Amniotic epithelial cell (primary cell): ENCODE measurements around the gene LPCAT2.

ENCODE experiments used
- DNase-seq: peaks from one replicate; pipeline ENCODE4 v3.0.0-alpha.2; 2010; ENCODE audit warnings: low read depth

Gene LPCAT2, protein sequence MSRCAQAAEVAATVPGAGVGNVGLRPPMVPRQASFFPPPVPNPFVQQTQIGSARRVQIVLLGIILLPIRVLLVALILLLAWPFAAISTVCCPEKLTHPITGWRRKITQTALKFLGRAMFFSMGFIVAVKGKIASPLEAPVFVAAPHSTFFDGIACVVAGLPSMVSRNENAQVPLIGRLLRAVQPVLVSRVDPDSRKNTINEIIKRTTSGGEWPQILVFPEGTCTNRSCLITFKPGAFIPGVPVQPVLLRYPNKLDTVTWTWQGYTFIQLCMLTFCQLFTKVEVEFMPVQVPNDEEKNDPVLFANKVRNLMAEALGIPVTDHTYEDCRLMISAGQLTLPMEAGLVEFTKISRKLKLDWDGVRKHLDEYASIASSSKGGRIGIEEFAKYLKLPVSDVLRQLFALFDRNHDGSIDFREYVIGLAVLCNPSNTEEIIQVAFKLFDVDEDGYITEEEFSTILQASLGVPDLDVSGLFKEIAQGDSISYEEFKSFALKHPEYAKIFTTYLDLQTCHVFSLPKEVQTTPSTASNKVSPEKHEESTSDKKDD

DNA sequence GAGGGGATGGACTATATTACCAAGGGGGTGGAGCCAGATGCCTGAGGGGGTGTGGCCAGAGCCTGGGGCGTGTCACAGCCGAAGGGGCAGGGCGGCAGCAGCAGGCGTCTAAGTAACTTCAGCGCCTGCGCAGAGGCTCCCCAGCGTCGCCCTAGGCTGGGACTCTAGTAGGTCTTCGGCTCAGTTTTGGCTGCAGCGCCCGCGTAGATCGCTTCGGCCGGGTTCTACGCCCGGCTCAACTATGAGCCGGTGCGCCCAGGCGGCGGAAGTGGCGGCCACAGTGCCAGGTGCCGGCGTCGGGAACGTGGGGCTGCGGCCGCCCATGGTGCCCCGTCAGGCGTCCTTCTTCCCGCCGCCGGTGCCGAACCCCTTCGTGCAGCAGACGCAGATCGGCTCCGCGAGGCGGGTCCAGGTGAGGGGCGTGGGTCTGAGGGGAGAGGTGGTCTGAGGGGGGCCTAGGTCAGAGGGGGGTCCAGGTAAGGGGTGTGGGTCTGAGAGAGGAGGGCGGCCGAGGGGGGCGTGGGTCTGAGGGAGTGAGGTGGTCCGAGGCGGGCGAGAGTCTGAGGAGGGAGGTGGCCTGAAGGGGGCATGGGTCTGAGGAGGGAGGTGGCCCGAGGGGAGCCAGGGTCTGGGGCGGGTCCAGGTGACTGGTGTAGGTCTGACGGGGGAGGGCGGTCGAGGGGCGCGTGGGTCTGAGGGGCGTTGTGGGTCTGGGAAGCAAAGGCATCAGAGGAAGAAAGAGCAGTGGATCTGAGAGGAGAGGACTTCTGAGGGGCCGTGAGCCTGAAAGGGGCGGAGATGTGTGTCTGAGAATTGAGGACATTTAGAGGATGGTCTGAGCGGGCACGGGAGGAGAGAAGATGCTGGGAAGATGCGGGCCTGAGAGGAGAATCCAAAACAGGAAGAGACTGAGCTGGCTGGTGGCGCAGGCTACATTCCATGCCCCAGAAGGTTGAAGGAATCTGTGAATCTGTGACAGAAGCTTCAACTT lies at the start of gene LPCAT2:
LPCAT2 (plus strand) TSS at position 132 of the 991 bp plus-strand sequence; CDS start at position 242, 110 bp downstream.
- DNase-seq = peak; percentile 76

DNA sequence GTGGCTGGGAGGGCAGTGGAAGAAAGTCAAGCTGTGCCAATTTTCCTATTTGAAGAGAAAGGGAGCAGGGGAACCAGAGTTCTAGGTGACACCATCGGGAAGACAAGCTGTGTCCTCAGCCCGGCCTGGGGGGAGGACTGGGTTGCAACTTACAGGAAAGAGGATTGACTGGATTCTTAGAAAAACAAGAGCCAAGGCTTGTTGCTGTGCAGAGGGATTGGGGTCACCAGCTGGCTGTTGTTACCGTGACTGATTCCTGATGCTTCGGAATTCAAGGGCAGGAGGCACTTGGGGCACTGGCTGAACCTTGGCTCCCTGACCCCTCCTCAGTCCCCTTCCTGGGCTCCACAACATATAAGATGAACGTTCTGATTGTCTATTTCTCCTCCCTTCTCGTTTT lies 46.6 kb upstream of the LPCAT2 start:
- DNase-seq = no peak

DNA sequence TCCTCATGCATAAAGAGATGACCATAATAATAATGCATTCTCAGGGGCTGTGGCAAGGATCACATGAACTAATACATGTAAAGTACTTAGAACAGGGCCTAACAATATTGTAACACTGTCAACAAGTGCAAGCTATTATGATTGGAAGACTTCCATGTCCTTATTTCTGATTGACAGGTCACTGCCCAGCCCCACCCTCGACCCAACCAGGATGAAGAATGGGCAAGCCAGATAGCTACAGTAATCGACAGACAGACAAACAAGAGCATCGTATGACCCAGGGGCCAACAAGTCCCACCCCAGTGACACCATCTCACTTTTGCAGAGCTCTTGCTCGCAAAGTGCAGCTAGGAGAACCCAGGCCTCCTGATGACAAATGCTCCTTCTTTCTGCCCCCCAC lies 44.5 kb upstream of the LPCAT2 start:
- no peak for DNase-seq

DNA sequence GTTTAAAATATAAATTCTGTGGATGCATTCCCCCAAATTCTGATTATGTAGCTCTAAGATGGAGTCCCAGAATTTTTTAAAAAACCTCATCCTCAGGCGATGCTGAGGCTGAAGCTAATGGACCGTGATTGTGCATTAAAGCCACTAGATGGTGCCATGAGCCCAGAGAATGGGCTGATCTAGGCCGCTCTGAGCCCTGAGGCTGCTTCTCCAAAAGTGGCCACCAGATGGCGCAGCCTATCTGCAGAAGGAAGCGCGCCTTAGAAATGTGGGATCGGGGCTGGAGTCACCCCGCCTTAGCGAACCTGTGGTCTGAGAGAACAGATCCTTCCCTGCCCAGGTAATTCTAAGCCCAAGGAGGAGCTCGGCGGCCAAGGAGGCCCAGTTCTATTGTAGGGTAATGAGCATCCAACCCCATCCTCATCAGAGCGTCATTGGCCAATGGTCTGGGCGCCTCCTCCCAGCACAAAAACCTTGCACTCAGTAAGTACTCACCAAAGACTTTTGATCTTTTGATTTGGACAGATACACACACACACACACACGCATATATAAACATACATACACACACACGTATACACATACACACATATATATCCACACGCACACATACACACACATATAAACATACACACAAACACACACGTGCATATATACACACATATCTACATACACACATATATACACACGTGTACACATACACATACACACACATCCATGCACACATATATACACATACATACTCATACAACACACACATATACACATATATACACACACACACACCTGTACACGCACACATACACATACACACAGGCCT lies 43.6 kb upstream of the LPCAT2 start:
- DNase-seq = peak; percentile 67

DNA sequence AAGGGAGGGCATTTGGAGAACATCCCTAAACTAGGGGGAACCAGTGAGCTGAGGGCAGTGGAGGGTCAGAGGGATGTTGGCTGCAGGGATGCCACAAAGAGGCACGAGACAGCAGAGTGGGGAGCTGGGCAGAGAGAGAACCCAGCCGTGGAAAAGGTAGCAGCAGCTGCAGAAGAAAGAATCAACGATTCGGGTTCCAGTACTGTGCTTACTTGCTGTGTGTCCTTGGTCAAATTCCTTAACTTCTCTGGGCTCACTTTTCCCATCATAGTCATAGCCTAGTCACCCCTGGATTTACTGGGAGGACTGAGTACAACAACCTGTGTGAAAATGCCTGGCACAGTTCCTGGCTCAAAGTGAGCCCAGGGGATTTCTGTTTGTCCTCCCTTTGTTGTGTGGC lies 42.7 kb upstream of the LPCAT2 start:
- no peak for DNase-seq

DNA sequence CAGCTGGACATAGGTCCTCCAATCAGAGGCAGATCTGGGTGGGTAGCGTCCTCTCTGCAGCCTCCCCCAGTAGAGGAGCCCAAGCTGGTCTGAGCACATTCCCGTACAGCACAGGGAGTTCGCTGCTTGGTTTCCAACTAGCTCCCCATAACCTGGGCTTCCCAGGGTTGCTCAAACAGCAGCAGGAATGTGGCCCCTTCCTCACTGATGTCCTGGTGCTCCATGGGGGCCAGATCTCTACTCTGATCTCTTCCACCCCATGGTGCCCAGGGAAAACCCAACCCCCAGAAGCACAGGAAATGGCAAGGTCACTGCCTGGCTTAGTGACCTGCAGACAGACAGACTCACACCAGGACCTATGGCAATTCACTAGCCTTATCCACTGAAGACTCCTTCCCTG lies 41.0 kb upstream of the LPCAT2 start:
- no peak for DNase-seq

DNA sequence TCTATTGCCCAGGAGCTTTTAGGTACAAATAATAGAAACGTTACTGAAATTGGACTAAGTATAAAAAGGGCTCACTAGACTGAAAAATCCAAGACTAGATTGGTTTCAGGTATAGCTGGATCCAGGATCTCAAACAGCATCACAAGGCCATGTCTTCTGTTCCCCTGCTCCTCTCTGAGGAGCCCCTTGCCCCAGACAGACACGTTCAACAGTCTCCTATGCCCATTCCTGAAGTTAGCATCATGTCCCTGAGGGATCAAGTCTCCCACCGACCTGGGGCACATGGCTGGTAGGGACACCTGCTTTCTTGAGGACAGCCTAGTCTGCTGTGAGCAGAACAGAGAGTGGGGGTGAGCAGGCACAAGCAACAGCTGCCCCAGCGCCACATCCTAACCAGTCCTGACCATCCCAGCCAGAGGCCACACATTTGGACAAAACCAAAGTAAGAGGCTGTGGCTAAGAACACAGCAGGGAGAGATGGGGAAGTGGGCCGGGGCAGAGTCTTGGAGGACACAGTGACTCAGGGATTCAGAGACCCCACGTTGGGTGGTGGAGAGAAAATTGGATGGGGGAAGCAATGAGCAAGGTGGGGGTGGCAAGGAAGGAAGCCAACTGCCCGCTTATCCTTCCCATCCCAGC lies 40.4 kb upstream of the LPCAT2 start:
- no peak for DNase-seq

DNA sequence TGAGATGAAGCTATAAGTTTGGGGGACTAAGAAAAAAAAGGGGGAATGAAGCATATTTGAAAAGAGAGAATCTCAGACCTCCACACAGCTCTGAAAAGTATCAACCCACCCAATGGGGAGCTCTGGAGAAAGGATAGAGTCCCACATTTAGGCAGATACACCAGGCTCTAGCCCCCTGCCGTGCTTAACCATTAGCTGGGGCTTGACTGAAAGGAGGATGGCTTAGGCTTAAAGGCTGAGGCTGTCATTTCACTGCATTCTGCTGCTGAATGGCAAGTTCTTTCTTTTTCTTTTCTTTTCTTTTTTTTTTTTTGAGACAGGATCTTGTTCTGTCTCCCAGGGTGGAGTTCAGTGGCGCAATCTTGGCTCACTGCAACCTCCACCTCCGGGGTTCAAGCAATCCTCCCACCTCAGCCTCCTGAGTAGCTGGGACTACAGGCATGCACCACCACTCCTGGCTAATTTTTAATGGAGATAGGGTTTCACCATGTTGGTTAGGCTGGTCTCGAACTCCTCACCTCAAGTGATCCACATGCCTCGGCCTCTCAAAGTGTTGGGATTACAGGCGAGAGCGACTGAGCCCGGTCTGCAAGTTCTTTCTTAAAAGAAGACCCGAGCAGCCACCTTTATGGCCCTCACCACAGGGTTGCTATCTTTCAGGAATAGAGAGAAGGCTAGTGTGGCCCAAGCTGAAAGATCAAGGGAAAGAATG lies 38.9 kb upstream of the LPCAT2 start:
- no peak for DNase-seq

DNA sequence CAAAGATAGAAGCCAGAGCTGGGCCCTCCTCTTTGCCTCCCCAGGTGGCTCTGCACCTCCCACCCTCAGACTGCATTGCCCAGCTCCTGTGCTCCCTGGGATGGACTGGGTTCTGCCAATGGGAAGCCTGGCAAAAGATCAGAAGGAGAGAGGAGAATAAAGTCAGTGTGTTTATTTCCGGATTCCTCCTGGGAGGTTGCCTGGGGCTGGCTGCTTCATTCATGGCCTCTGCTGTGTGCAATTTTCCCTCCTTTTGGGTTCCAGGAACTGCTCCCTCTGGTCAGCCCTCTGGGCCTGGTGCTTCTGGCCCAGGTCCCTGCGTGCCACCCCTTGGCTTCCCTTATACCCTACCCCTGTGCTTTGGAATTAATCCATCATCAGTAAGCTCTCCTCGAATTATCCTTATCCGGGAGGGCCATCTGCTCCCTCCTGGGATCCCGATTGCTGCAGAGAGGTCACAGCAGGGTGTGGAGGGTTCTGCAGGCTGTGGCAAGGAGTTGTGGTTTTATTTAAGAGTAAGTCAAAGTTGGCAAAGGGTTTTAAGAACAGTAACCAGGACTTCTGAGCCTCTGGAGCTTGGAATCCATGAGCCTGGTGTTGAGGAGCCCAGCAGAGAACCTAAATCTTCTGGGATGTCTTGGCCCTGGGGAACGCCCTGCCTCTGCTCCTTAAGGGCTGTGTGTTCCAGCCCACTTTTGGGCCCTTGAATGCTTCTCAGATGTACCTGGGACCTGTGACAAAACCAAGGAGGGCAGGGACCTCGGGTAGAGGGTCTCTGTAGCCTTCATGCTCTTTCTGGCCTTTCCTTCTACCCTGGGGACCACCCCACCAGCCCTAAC lies 38.1 kb upstream of the LPCAT2 start:
- DNase-seq = peak; percentile 9

DNA sequence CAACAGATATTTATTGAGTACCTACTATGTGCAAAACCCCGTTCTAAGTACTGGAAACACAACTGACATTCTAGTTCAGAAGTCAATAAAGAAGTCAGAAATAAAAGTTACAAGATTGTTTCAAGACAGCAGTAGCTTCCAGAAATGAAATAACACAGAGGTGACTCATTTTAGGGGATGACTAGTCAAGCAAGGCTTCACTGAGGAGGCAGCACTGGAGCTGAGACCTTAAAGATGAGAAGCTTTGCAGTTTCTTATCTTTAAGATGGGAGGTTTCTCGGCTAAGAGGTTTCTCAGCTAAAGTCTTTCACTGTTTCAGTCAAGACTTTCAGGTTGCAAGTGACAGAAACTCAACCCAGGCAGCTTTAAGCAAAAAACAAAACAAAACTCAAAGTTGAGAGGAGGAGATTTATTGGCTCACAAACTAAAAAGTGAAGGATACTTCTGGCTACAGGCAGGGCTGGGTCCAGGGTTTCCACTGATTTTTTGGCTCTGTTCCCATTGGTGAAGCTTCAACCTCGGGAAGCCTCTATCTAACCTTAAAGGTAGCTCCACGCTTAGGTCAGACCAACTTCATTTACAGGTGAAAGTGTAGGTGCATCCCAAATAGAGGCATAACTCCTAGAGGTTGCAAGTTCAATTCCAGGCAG lies 37.3 kb upstream of the LPCAT2 start:
- peak; percentile 92 for DNase-seq

DNA sequence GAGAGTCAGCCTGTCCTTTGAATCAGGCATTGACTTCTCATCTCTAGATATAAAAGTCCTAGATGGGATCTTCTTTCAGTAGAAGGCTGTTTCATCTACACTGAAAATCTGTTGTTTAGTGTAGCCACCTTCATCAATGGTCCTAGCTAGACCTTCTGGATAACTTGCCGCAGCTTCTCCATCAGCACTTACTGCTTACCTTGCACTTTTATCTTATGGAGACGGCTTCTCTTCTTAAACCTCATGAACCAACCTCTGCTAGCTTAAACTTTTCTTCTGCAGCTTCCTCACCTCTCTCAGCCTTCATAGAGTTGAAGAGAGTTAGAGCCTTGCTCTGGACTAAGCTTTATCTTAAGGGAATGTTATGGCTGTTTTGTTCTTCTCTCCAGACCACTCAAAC lies 35.3 kb upstream of the LPCAT2 start:
- DNase-seq = no peak

DNA sequence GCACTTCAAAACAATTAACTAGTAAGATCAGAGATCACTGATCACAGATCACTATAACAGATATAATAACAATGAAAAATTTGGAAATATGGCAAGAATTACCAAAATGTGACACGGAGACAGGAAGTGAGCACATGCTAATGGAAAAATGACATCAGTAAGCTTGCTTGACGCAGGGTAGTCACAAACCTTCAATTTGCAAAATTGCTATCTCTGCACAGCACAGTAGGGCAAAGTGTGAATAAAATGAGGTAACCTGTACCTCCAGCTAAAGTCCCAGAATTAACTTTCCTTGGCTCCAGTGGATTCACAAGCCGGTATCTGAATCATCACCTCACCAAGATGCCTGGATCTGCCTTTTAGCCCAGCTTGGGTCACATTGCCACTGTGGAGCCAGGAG lies 34.1 kb upstream of the LPCAT2 start:
- no peak for DNase-seq

DNA sequence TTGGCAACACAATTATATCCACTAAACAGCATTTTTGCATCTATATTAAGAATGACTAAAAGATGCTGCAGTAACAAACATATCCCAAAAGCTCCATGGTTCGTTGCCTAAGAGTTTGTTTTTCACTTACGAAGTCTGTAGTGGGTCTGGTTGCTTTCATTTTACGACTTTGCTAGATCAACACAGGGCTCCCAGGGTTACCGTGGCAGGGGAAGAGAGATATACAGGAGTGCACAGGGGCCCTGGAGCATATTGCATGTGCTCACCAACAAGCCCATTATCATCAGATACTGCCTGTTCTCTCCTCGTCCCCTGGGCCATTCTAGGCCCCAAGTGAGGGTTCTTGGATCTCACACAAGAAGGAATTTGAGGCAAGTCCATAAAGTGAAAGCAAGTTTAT lies 33.0 kb upstream of the LPCAT2 start:
- peak; percentile 27 for DNase-seq

DNA sequence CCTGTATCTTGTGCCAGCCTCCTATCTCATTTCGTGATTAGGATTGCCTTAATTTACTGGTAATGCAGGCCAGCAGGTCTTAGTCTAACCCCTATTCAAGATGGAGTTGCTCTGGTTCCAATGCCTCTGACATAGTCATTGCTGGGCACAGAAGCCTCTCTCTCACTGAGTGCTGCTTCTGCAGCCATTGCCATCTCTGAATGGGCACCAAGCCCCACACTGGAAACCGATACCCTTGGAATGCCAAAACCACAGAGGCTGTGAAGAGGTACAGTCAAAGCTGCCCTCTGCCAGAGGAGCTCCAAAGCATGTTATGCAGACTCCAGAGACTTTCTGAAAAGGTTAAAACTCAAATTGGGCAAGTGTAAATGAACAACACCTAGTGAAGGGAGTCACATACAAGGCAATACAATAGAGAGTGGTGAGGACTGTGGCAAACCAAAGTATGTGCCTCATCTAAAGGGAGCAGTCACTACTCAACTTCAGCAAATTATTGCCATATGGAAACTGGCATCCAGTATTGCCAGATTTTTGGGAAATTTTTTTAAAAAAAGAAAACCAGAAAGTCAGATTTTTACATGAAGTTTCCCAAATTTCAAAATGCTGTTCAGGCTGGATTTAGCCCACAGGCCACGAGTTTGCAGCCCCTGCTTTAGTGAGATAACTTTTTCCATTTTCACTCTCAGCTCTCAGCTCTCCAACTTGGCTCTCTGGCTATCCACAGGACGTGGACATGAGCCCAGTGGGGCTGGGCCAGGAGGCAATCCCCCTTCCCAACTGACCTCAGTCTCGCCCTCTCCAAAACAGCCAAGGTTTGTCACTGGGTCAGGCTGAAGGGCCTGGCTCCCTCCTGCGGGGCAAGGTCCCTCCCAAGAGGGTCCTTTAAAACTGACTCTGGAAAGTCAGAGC lies 32.0 kb upstream of the LPCAT2 start:
- DNase-seq = no peak

DNA sequence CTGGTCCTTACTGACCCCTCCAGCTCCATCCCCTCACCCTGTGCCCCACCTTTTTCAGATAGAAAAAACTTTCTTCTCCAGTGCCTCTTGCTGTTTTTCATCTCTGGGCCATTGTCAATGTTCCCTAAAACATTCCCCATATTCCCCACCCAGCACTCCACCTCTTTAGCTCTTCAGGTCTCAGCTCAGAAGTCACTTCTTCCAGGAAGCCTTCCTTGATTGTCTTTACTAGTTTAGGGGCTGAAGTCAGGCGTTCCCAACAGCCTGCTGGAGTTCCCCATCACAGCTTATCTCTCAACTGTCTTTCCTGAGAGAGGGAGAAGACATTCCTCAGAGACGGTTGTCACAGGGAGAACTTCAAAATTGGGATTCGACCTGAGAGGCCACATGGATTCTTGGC lies 31.1 kb upstream of the LPCAT2 start:
- no peak for DNase-seq

DNA sequence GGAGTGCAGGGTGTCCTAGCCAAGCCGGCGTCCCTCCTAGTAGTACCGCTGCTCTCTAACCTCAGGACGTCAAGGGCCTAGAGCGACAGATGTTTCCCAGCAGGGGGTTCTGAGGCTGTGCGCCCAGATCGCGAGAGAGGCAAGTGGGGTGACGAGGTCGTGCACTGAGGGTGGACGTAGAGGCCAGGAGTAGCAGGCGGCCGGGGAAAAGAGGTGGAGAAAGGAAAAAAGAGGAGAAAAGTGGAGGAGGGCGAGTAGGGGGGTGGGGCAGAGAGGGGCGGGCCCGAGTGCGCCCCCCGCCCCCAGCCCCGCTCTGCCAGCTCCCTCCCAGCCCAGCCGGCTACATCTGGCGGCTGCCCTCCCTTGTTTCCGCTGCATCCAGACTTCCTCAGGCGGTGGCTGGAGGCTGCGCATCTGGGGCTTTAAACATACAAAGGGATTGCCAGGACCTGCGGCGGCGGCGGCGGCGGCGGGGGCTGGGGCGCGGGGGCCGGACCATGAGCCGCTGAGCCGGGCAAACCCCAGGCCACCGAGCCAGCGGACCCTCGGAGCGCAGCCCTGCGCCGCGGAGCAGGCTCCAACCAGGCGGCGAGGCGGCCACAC lies 29.9 kb upstream of the LPCAT2 start, which contains the start of gene MMP2:
MMP2 (plus strand) TSS at position 372 of the 603 bp plus-strand sequence. CDS start 282 bp downstream, outside the sequence.
- DNase-seq = peak; percentile 59

DNA sequence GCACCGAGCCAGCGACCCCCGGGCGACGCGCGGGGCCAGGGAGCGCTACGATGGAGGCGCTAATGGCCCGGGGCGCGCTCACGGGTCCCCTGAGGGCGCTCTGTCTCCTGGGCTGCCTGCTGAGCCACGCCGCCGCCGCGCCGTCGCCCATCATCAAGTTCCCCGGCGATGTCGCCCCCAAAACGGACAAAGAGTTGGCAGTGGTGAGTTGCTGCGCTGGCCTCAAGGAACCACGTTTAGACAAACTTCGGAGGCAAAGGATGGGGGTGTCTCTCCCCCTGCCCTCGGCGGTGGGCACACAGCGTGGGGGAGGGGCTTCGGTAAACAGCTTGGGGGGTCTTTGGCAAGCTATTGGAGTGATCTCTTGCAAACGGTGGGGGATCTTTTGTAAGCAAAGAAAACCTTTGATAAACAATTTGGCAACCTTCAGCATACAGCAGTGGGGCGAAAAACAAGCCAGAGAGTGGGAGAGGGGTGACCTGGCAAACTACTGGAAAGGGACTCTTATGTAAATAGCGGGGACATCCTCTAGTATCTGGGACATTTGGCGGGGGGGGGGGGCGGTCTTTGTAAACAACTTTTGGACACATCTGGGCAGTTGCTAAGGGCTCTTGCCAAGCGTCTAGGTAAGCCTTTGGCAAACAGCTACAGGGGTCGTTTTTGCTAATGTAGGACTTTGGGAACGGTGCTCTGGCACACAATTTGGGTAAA lies 29.3 kb upstream of the LPCAT2 start:
- no peak for DNase-seq
